ENCODE measurements around the gene WDFY3.

Gene WDFY3

GRCh38 chr4:84916227-84916626, 50.3 kb downstream of the WDFY3 start:
- no peaks in the 10 kb centered on the region for H3K4me1 ChIP-seq (ENCODE audit: low read depth, poor library complexity, severe bottlenecking)
- no peak overlapping the region for H3K27ac ChIP-seq
- no peak for TF ChIP-seq CTCF (conservative IDR thresholded peaks at IDR 0.05; ENCODE audit: low read depth, low read length)
- no peak overlapping the region for H3K4me2 ChIP-seq
- no peak overlapping the region for H2AFZ ChIP-seq (ENCODE audit: low read depth)
- H3K79me2 ChIP-seq (ENCODE audit: insufficient read depth, low read depth), result no peaks in the 10 kb centered on the region
- no peak overlapping the region for H3K4me3 ChIP-seq (IDR thresholded peaks at IDR 0.05; ENCODE audit: insufficient read depth, low read depth, low read length)
- no peaks in the 10 kb centered on the region for H3K27me3 ChIP-seq (ENCODE audit: insufficient read depth, low read depth)
- no peaks in the 10 kb centered on the region for H3K36me3 ChIP-seq (ENCODE audit: insufficient read depth)
- no peak overlapping the region for H3K9ac ChIP-seq
- no peaks in the 10 kb centered on the region for H4K20me1 ChIP-seq (ENCODE audit: insufficient read depth)

DNA sequence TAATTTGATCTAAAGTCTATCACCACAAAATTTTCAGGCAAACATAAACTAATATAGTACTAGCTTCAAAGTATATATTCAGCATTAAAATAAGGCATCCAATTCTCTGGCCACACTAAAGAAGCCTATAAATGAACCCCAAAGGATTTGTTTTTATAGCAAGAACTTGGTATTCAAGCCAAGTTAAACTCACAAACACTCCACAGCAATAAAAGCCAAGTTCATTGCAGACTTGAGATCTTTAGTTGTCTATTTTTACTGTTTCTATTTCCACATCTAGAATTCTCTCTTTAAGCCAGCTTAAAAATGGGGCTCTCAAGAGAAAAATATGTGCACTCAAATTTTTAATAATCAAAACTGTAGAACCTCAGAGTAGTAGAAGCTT, 51.1 kb downstream of the WDFY3 start:
- H3K27ac ChIP-seq, result no peak overlapping the region

GRCh38 chr4:84914686-84915395, 51.6 kb downstream of the WDFY3 start:
- H3K79me2 ChIP-seq (ENCODE audit: insufficient read depth, low read depth), result no peaks in the 10 kb centered on the region
- TF ChIP-seq CTCF (conservative IDR thresholded peaks at IDR 0.05; ENCODE audit: low read depth, low read length), result no peak

More for the DNA sequence above, 51.1 kb downstream of the WDFY3 start:
- Histone ChIP-seq H3K36me3 (ENCODE audit: insufficient read depth) (no peaks in the 10 kb centered on the region), H3K79me2 (ENCODE audit: insufficient read depth, low read depth) (no peaks in the 10 kb centered on the region), H4K20me1 (ENCODE audit: insufficient read depth) (no peaks in the 10 kb centered on the region), H3K9ac (no peak overlapping the region), H3K4me3 (IDR thresholded peaks at IDR 0.05; ENCODE audit: insufficient read depth, low read depth, low read length) (no peak overlapping the region), H3K27me3 (ENCODE audit: insufficient read depth, low read depth) (no peaks in the 10 kb centered on the region), H2AFZ (ENCODE audit: low read depth) (no peak overlapping the region), H3K4me1 (ENCODE audit: low read depth, poor library complexity, severe bottlenecking) (no peaks in the 10 kb centered on the region), H3K4me2 (no peak overlapping the region)
- TF ChIP-seq CTCF (conservative IDR thresholded peaks at IDR 0.05; ENCODE audit: low read depth, low read length), result no peak

DNA sequence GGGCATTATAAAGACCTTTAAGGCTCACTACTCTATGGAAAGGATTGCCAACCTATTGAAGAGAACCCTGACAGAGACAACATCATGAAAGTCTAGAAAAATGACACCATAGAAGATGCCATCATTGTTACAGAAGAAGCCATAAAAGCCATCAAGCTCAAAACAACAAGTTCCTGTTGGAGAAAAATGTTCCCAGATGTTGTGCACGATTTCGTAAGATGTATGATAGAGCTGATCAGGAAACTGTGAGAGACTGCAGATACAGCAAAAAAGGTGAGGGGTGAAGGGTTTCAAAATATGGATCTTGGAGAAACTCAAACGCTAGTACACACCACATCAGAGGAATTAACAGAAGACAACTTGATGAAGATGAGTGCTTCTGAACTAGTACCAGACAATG, 53.3 kb downstream of the WDFY3 start:
- no peak overlapping the region for H3K4me3 ChIP-seq (IDR thresholded peaks at IDR 0.05; ENCODE audit: insufficient read depth, low read depth, low read length)
- no peak overlapping the region for H2AFZ ChIP-seq (ENCODE audit: low read depth)
- H3K79me2 ChIP-seq (ENCODE audit: insufficient read depth, low read depth), result no peaks in the 10 kb centered on the region
- no peak overlapping the region for H3K9ac ChIP-seq
- H3K4me2 ChIP-seq, result no peak overlapping the region
- no peaks in the 10 kb centered on the region for H3K4me1 ChIP-seq (ENCODE audit: low read depth, poor library complexity, severe bottlenecking)
- no peaks in the 10 kb centered on the region for H4K20me1 ChIP-seq (ENCODE audit: insufficient read depth)
- H3K36me3 ChIP-seq (ENCODE audit: insufficient read depth), result no peaks in the 10 kb centered on the region
- H3K27me3 ChIP-seq (ENCODE audit: insufficient read depth, low read depth), result no peaks in the 10 kb centered on the region
- no peak overlapping the region for H3K27ac ChIP-seq
- no peak for TF ChIP-seq CTCF (conservative IDR thresholded peaks at IDR 0.05; ENCODE audit: low read depth, low read length)

More at GRCh38 chr4:84914686-84915395, 51.6 kb downstream of the WDFY3 start:
- Histone ChIP-seq H4K20me1 (ENCODE audit: insufficient read depth) (no peaks in the 10 kb centered on the region), H3K9ac (no peak overlapping the region), H2AFZ (ENCODE audit: low read depth) (no peak overlapping the region), H3K4me3 (IDR thresholded peaks at IDR 0.05; ENCODE audit: insufficient read depth, low read depth, low read length) (no peak overlapping the region), H3K36me3 (ENCODE audit: insufficient read depth) (no peaks in the 10 kb centered on the region), H3K27ac (no peak overlapping the region), H3K4me1 (ENCODE audit: low read depth, poor library complexity, severe bottlenecking) (no peaks in the 10 kb centered on the region), H3K4me2 (no peak overlapping the region), H3K27me3 (ENCODE audit: insufficient read depth, low read depth) (no peaks in the 10 kb centered on the region)

Measured in KMS-11 (cell line).